GM12874 (cell line): ENCODE results near the gene GTPBP4.

Experiments used
- CTCF ChIP-seq: IDR thresholded peaks from 2 replicates; pipeline ENCODE4 v1.5.1; 2011; ENCODE audit warnings: low read depth, mild to moderate bottlenecking, control low read depth, low read length, moderate library complexity; ENCODE audit not compliant: insufficient read depth

GTPBP4 gene

GRCh38 chr10:985361-985760 lies 2.9 kb upstream of the GTPBP4 start:
- no peak for TF ChIP-seq CTCF

GRCh38 chr10:986137-986825 lies 2.0 kb upstream of the GTPBP4 start:
- TF ChIP-seq CTCF, result no peak

- TF ChIP-seq CTCF, result no peak
These were observed 1.2 kb upstream of the GTPBP4 start for GRCh38 chr10:986881-987619.

- TF ChIP-seq CTCF, result no peak
These were observed 689 bp upstream of the GTPBP4 start for GRCh38 chr10:987620-987869.

GRCh38 chr10:988667-989545 lies 672 bp downstream of the GTPBP4 start:
- TF ChIP-seq CTCF, result no peak

GRCh38 chr10:990808-991207 lies 2.6 kb downstream of the GTPBP4 start:
- TF ChIP-seq CTCF, result no peak

- no peak for TF ChIP-seq CTCF
These were observed 4.2 kb downstream of the GTPBP4 start for GRCh38 chr10:992467-992866.
